Right atrium auricular region (tissue), 2 donors: Measurements from ENCODE around the gene NDUFS8. TPM values are rescaled to one million over a fixed set of nuclear protein-coding genes. Genes with fewer than 3 reads are reported as not detected.
"Not testable (repeated sequence)": the region's sequence is repeated elsewhere in the genome, so short reads cannot be mapped to it uniquely, and the experiment has no call there.

Source experiments
- DNase-seq: peaks from one replicate; pipeline ENCODE4 v3.0.0-alpha.2; 2019; ENCODE audit warnings: low spot score
- H3K27ac ChIP-seq, 2 donors: fragments of 200-600 bp; sonication (generic); 1 replicate in 1 of 2; 2 replicates in 1 of 2; pipeline ENCODE4 v1.5.1; 2016 to 2019
- H3K27me3 ChIP-seq, 2 donors: fragments of 200-600 bp; sonication (generic); one replicate each; pipeline versions ENCODE4 v1.5.1 to v1.6.0; 2017 to 2019
- H3K36me3 ChIP-seq: fragments of 200-600 bp; sonication (generic); one replicate; pipeline ENCODE4 v1.5.1; 2016
- H3K4me1 ChIP-seq, 2 donors: fragments of 200-600 bp; sonication (generic); one replicate each; pipeline versions ENCODE4 v1.5.1 to v1.6.0; 2017 to 2019
- H3K4me3 ChIP-seq, 2 donors: fragments of 200-600 bp; sonication (generic); 1 replicate in 1 of 2; 2 replicates in 1 of 2; pipeline ENCODE4 v1.5.1; 2017 to 2019; ENCODE audit warnings: mild to moderate bottlenecking in 1 of 2, moderate library complexity in 1 of 2
- H3K9me3 ChIP-seq, 2 donors: fragments of 200-600 bp; sonication (generic); one replicate each; pipeline ENCODE4 v1.5.1; 2019
- CTCF ChIP-seq, 2 donors: fragments of 200-600 bp; sonication (generic); IDR thresholded peaks; one replicate each; pipeline ENCODE4 v1.5.1; 2019; ENCODE audit warnings: antibody characterized with exemption in 2 of 2
- total RNA-seq, 2 donors: library from RNA; depleted of rRNA; stranded (reverse); fragments of >200 nt; gene quantifications; one replicate each; pipeline ENCODE4 v1.1.0, GENCODE V29; 2016

Gene NDUFS8
- total RNA-seq, 2 donors from 2014 or later: 436 to 568 TPM

GRCh38 chr11:67993821-67994220 is 36.7 kb upstream of the NDUFS8 start:
- not testable (repeated sequence) for DNase-seq, H3K9me3 ChIP-seq, H3K27me3 ChIP-seq, H3K4me3 ChIP-seq, H3K27ac ChIP-seq, H3K36me3 ChIP-seq
- peak; percentile 16 to 58 for TF ChIP-seq CTCF (IDR thresholded peaks at IDR 0.05)
- H3K4me1 ChIP-seq: peaks cover 0 to 11% of the 10 kb centered on the region in 2 donors

DNA sequence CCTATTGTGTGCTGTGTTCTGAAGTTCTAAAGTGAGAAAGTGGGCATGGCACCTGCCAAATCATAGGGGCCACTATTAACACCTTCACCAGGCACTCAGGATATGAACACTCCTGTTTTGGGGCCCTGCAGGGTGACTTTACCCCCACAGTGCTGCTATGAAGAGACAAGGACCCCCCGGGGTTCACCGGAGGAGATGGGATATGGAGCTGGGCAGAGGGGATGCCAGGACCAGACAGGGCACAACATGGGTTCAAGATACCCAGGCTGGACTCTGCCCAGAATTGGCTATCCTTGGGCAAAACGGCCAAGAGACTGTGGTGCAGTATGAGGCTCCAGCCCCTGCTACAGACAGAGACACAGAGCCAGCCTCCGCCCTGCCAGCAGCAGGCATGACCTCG is 36.1 kb upstream of the NDUFS8 start:
- not testable (repeated sequence) for DNase-seq, H3K4me3 ChIP-seq, H3K36me3 ChIP-seq, H3K27me3 ChIP-seq, H3K9me3 ChIP-seq, H3K27ac ChIP-seq
- peaks cover 0 to 11% of the 10 kb centered on the region in 2 donors for H3K4me1 ChIP-seq

GRCh38 chr11:67995129-67995528 is 35.4 kb upstream of the NDUFS8 start:
- not testable (repeated sequence) for DNase-seq

GRCh38 chr11:67995579-67995978 is 34.9 kb upstream of the NDUFS8 start:
- not testable (repeated sequence) for DNase-seq, H3K4me3 ChIP-seq, H3K36me3 ChIP-seq, H3K27me3 ChIP-seq, H3K27ac ChIP-seq, H3K9me3 ChIP-seq
- H3K4me1 ChIP-seq: peaks cover 0 to 11% of the 10 kb centered on the region in 2 donors

More at GRCh38 chr11:67995129-67995528, 35.4 kb upstream of the NDUFS8 start:
- not testable (repeated sequence) for H3K9me3 ChIP-seq, H3K36me3 ChIP-seq, H3K4me3 ChIP-seq, H3K27ac ChIP-seq, H3K27me3 ChIP-seq
- H3K4me1 ChIP-seq: peaks cover 0 to 11% of the 10 kb centered on the region in 2 donors

GRCh38 chr11:67996051-67996450 is 34.4 kb upstream of the NDUFS8 start:
- no peak for TF ChIP-seq CTCF (IDR thresholded peaks at IDR 0.05)

GRCh38 chr11:67996622-67997474 is 33.6 kb upstream of the NDUFS8 start:
- Histone ChIP-seq H3K27me3 (no peaks in the 10 kb centered on the region), H3K27ac (no peak overlapping the region), H3K9me3 (no peaks in the 10 kb centered on the region), H3K36me3 (no peaks in the 10 kb centered on the region), H3K4me3 (no peak overlapping the region), H3K4me1 (peaks cover 0 to under 1% of the 10 kb centered on the region in 2 donors)
- TF ChIP-seq CTCF (IDR thresholded peaks at IDR 0.05): no peak
- no peak for DNase-seq

More at GRCh38 chr11:67996051-67996450, 34.4 kb upstream of the NDUFS8 start:
- H3K9me3 ChIP-seq: no peaks in the 10 kb centered on the region
- H3K4me1 ChIP-seq: peaks cover 0 to 8% of the 10 kb centered on the region in 2 donors
- H3K4me3 ChIP-seq: no peak overlapping the region
- H3K27me3 ChIP-seq: no peaks in the 10 kb centered on the region
- DNase-seq: no peak
- H3K36me3 ChIP-seq: no peaks in the 10 kb centered on the region
- no peak overlapping the region for H3K27ac ChIP-seq

DNA sequence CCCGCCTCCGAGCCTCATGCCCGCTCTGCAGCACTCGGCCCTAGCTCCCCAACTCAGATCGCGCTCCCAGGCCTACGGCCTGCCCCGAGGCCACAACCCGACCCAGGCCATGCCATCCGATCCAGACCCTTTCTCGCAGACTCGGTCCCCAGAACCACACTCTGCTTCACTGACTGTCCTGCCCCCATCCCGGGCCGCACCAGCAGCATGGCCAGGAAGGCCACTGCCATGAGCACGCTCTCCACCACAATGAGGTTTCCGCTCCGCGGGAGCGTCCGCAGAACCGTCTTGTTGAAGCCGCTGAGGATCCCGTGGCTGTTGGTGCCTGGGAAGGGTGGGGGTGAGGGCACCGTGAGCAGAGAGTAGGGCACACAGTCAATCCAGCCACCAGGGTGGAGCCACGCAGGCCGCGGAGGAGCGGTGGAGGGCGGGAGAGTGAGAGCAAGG is 33.0 kb upstream of the NDUFS8 start:
- H3K36me3 ChIP-seq: no peaks in the 10 kb centered on the region
- H3K4me3 ChIP-seq: no peak overlapping the region
- H3K27ac ChIP-seq: no peak overlapping the region
- no peak for TF ChIP-seq CTCF (IDR thresholded peaks at IDR 0.05)
- DNase-seq: no peak
- H3K9me3 ChIP-seq: no peaks in the 10 kb centered on the region
- no peaks in the 10 kb centered on the region for H3K27me3 ChIP-seq
- H3K4me1 ChIP-seq: no peaks in the 10 kb centered on the region
